B cell (primary cell): Measurements from ENCODE around the gene SHISAL2A. TPM values are rescaled to one million over a fixed set of nuclear protein-coding genes. Genes with fewer than 3 reads are reported as not detected.

Source experiments
- ATAC-seq: fragments of 200-7000 bp; cut with Tn5 transposase; one replicate; pipeline ENCODE4 v1.10.0; 2021; ENCODE audit warnings: low read depth, mild to moderate bottlenecking, moderate number of reproducible peaks, moderate library complexity
- CTCF ChIA-PET: fragments of 350-600 bp; sonication (Branson Sonifier 250); formaldehyde crosslinking; loops from one replicate; lab custom pipeline; 2021; ENCODE audit warnings: antibody characterized with exemption, inconsistent platforms; lab: Charles Lee
- POLR2A ChIA-PET: fragments of 350-600 bp; sonication (Branson Sonifier 250); formaldehyde crosslinking; loops from one replicate; lab custom pipeline; 2021; ENCODE audit warnings: antibody characterized with exemption; lab: Charles Lee
- DNase-seq: peaks from one replicate; pipeline ENCODE4 v3.0.0; 2013
- H2AFZ ChIP-seq: 2 replicates; pipeline ENCODE4 v1.6.1; 2012; ENCODE audit warnings: mild to moderate bottlenecking, low read depth, low read length; ENCODE audit not compliant: insufficient read depth, poor library complexity, severe bottlenecking
- H3K27ac ChIP-seq, 2 donors: 1 replicate in 1 of 2; 2 replicates in 1 of 2; pipeline ENCODE4 v1.5.1; 2012 to 2013; ENCODE audit warnings: low read length in 2 of 2, mild to moderate bottlenecking in 2 of 2, moderate library complexity in 1 of 2
- H3K27me3 ChIP-seq, 4 experiments: fragments of 200-600 bp in 1 of 4; sonication (generic) in 1 of 4; replicated peaks in 1 of 4; 1 replicate in 2 of 4; 2 replicates in 2 of 4; pipeline versions ENCODE4 v1.6.1 to v1.7.0; 2013 to 2016; ENCODE audit warnings: low read length in 3 of 4, mild to moderate bottlenecking in 2 of 4, mixed read lengths in 1 of 4, moderate library complexity in 1 of 4; ENCODE audit not compliant: insufficient read depth in 4 of 4, control insufficient read depth in 3 of 4; ENCODE audit errors: control extremely low read depth in 1 of 4
- H3K36me3 ChIP-seq, 2 experiments: replicated peaks in 1 of 2; 1 replicate in 1 of 2; 2 replicates in 1 of 2; pipeline versions ENCODE4 v1.6.1 to v1.7.1; 2013; ENCODE audit warnings: low read length in 1 of 2; ENCODE audit not compliant: insufficient read depth in 2 of 2, control insufficient read depth in 1 of 2; ENCODE audit errors: control extremely low read depth in 1 of 2, extremely low read depth in 1 of 2
- H3K4me1 ChIP-seq, 2 donors: fragments of 200-600 bp in 1 of 2; sonication (generic) in 1 of 2; 1 replicate in 1 of 2; 2 replicates in 1 of 2; pipeline versions ENCODE4 v1.5.1 to v1.6.1; 2013 to 2017; ENCODE audit warnings: low read length in 2 of 2; ENCODE audit not compliant: control insufficient read depth in 2 of 2, insufficient read depth in 2 of 2
- H3K4me2 ChIP-seq: replicated peaks from 2 replicates; pipeline ENCODE3; 2012; ENCODE audit warnings: mild to moderate bottlenecking, low read depth, low read length; ENCODE audit not compliant: poor library complexity, severe bottlenecking
- H3K4me3 ChIP-seq, 5 experiments: fragments of 200-600 bp in 1 of 5; sonication (generic) in 1 of 5; 1 replicate in 3 of 5; 2 replicates in 2 of 5; pipeline versions ENCODE4 v1.5.1 to v1.7.0; 2011 to 2016; ENCODE audit warnings: low read length in 4 of 5, mild to moderate bottlenecking in 4 of 5, low read depth in 2 of 5, control low read depth in 1 of 5, moderate library complexity in 1 of 5; ENCODE audit not compliant: insufficient read depth in 1 of 5; ENCODE audit errors: control extremely low read depth in 1 of 5, extremely low read depth in 1 of 5
- H3K79me2 ChIP-seq: fragments of 200-600 bp; sonication (generic); one replicate; pipeline ENCODE4 v1.6.0; 2016; ENCODE audit warnings: low read length; ENCODE audit not compliant: control insufficient read depth, insufficient read depth
- H3K9ac ChIP-seq: fragments of 200-600 bp; sonication (generic); 2 replicates; pipeline ENCODE4 v1.6.1; 2017; ENCODE audit warnings: mild to moderate bottlenecking, low read length, moderate library complexity
- H3K9me3 ChIP-seq, 3 donors: one replicate each; pipeline versions ENCODE4 v1.6.1 to v1.7.1; 2013; ENCODE audit warnings: low read length in 2 of 3; ENCODE audit not compliant: control insufficient read depth in 2 of 3, insufficient read depth in 1 of 3; ENCODE audit errors: control extremely low read depth in 1 of 3
- H4K20me1 ChIP-seq: 2 replicates; pipeline ENCODE4 v1.6.0; 2012; ENCODE audit warnings: mild to moderate bottlenecking, low read length; ENCODE audit not compliant: insufficient read depth, control insufficient read depth, poor library complexity, severe bottlenecking
- H3K27ac Mint-ChIP-seq: one replicate; pipeline ENCODE4 v1.8.0; 2021; ENCODE audit warnings: mixed read lengths
- H3K27me3 Mint-ChIP-seq: one replicate; pipeline ENCODE4 v1.8.0; 2021; ENCODE audit warnings: mixed read lengths
- H3K4me1 Mint-ChIP-seq: one replicate; pipeline ENCODE4 v1.8.0; 2021; ENCODE audit warnings: mixed read lengths
- H3K4me3 Mint-ChIP-seq: one replicate; pipeline ENCODE4 v1.8.0; 2021; ENCODE audit warnings: mixed read lengths
- H3K9me3 Mint-ChIP-seq: one replicate; pipeline ENCODE4 v1.8.0; 2022; ENCODE audit warnings: mixed read lengths; ENCODE audit not compliant: insufficient read depth
- CTCF ChIP-seq: fragments of 200-600 bp; IDR thresholded peaks from one replicate; pipeline ENCODE4 v1.8.0; 2022; ENCODE audit warnings: antibody characterized with exemption, mild to moderate bottlenecking
- EZH2 ChIP-seq: IDR thresholded peaks from 2 replicates; pipeline ENCODE4 v1.6.1; 2012; ENCODE audit warnings: borderline replicate concordance, low read depth, mild to moderate bottlenecking, moderate library complexity, low read length; ENCODE audit not compliant: insufficient read depth, poor library complexity, severe bottlenecking
- WGBS: methylation state at CpG from one replicate; pipeline ENCODE4 v1.1.5; 2013; ENCODE audit warnings: missing lambda C conversion rate; ENCODE audit not compliant: insufficient coverage; 5-methylcytosine and 5-hydroxymethylcytosine counted together
- intact Hi-C: fragments of 100-400 bp; cut with micrococcal nuclease; formaldehyde crosslinking; loops from one replicate; pipeline ENCODE4 v1.10.0; 2022
- polyA plus RNA-seq: library from polyadenylated mRNA; depleted of rRNA; stranded (reverse); fragments of >200 nt; gene quantifications from 2 replicates; pipeline ENCODE4 v1.2.3, GENCODE V29; 2012
- total RNA-seq, 2 donors: library from RNA; stranded (reverse); fragments of 120-200 nt in 1 of 2; gene quantifications; 1 replicate in 1 of 2; 2 replicates in 1 of 2; pipeline versions ENCODE4 v1.2.3 to v1.2.4, GENCODE V29; 2013 to 2022

The SHISAL2A gene
- total and polyA plus RNA-seq, 2 donors (not counting 1 experiment from before 2014, with no cell fraction given), result 63.3 to 91.0 TPM

GRCh38 chr1:52629667-52630066 lies 3.3 kb upstream of the SHISAL2A start:
- Mint-ChIP-seq H3K9me3 (no peaks in the 10 kb centered on the region), H3K4me1 (peaks cover 65% of the 10 kb centered on the region)
- WGBS, result no CpG with 5 or more reads among the region's 2 CpGs

More at GRCh38 chr1:52629667-52630066, 3.3 kb upstream of the SHISAL2A start:
- H3K4me2 ChIP-seq, result no peak overlapping the region
- ChIA-PET CTCF (no interaction called here), POLR2A (interaction anchor here (0.6 kb wide), 1 partner anchor 53 kb away, joined by 4 read pairs; no protein-coding TSS in a partner anchor)
- Mint-ChIP-seq H3K4me3 (no peak overlapping the region), H3K27ac (peak overlapping the region; percentile 88), H3K27me3 (no peaks in the 10 kb centered on the region)
- no peak for DNase-seq
- no peak for TF ChIP-seq EZH2
- TF ChIP-seq CTCF, result no peak
- H3K9ac ChIP-seq, result no peak overlapping the region
- no peak for ATAC-seq
- no peaks in the 10 kb centered on the region for H3K27me3 ChIP-seq
- H3K4me1 ChIP-seq, result peaks cover 58 to 67% of the 10 kb centered on the region in 2 donors
- no peak overlapping the region for H3K27ac ChIP-seq
- H3K4me3 ChIP-seq, result no peak overlapping the region
- intact Hi-C loops, result loop anchor here (1.0 kb wide), 1 partner anchor 16 kb away; no protein-coding TSS in a partner anchor
- no peak overlapping the region for H2AFZ ChIP-seq
- no peaks in the 10 kb centered on the region for H3K9me3 ChIP-seq
- no peaks in the 10 kb centered on the region for H4K20me1 ChIP-seq
- H3K36me3 ChIP-seq, result peaks cover 0 to 1% of the 10 kb centered on the region in 2 experiments
- H3K79me2 ChIP-seq, result peaks cover 96% of the 10 kb centered on the region
